ENCODE measurements around the gene SRMS. TPM values are rescaled to one million over a fixed set of nuclear protein-coding genes. Genes with fewer than 3 reads are reported as not detected.

Gene SRMS
- total and polyA plus RNA-seq, 5 donors from 2014 or later: not detected

GRCh38 chr20:63540417-63541186 lies 6.9 kb downstream of the SRMS start:
- Mint-ChIP-seq H3K4me3 (no peak overlapping the region), H3K36me3 (no peaks in the 10 kb centered on the region), H3K27ac (no peak overlapping the region), H3K4me1 (peaks cover 2 to 17% (median 7%) of the 10 kb centered on the region in 4 donors), H3K9me3 (no peaks in the 10 kb centered on the region), H3K27me3 (no peaks in the 10 kb centered on the region)
- no peak overlapping the region for H3K27ac ChIP-seq (ENCODE audit: insufficient read depth, low read length, poor library complexity, severe bottlenecking)
- peaks cover 23% of the 10 kb centered on the region for H3K4me1 ChIP-seq (ENCODE audit: control insufficient read depth, insufficient read depth, low read length, poor library complexity, severe bottlenecking)
- H3K27me3 ChIP-seq (ENCODE audit: control insufficient read depth, insufficient read depth, low read length): no peaks in the 10 kb centered on the region
- no peak for ATAC-seq (ENCODE audit: low read depth in 2 of 2)
- DNase-seq: no peak
- H3K36me3 ChIP-seq (ENCODE audit: control insufficient read depth, insufficient read depth, low read length): no peaks in the 10 kb centered on the region
- no peaks in the 10 kb centered on the region for H3K9me3 ChIP-seq (ENCODE audit: control insufficient read depth in 2 of 2, low read length in 2 of 2)
- H3K4me3 ChIP-seq (ENCODE audit: low read depth, low read length): no peak overlapping the region

- Histone ChIP-seq H3K4me3 (ENCODE audit: low read depth, low read length) (no peak overlapping the region), H3K4me1 (ENCODE audit: control insufficient read depth, insufficient read depth, low read length, poor library complexity, severe bottlenecking) (peaks cover 23% of the 10 kb centered on the region), H3K27me3 (ENCODE audit: control insufficient read depth, insufficient read depth, low read length) (no peaks in the 10 kb centered on the region), H3K36me3 (ENCODE audit: control insufficient read depth, insufficient read depth, low read length) (no peaks in the 10 kb centered on the region), H3K9me3 (ENCODE audit: control insufficient read depth in 2 of 2, low read length in 2 of 2) (no peaks in the 10 kb centered on the region), H3K27ac (ENCODE audit: insufficient read depth, low read length, poor library complexity, severe bottlenecking) (no peak overlapping the region)
- Mint-ChIP-seq H3K36me3 (no peaks in the 10 kb centered on the region), H3K4me3 (peak overlapping the region in 1 of 4 donors; percentile 69), H3K4me1 (peaks cover 2 to 17% (median 5%) of the 10 kb centered on the region in 4 donors), H3K27ac (no peak overlapping the region), H3K27me3 (no peaks in the 10 kb centered on the region), H3K9me3 (no peaks in the 10 kb centered on the region)
- ATAC-seq (ENCODE audit: low read depth in 2 of 2) (no peak), DNase-seq (no peak)
These were observed 7.8 kb downstream of the SRMS start for GRCh38 chr20:63539441-63540370.

DNA sequence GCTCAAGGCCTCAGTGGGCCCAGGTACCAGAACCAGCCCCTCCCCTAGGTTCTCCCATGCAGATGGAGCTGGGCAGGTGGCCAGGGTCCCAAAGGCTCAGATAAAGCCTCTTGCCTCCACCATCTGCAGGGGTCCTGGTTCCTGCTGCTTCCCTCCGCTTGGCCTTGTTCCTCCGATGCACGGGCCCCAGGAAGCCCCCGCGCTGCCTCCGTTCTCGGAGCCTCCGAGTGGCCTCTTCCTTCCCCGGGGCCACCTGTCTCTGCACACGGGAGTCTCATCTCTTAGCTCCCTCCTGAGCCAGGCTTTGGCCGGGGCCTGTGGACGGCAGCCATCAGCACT lies 8.5 kb downstream of the SRMS start:
- ATAC-seq (ENCODE audit: low read depth in 2 of 2) (no peak), DNase-seq (no peak)
- Mint-ChIP-seq H3K4me3 (peak overlapping the region in 1 of 4 donors; percentile 69), H3K9me3 (no peaks in the 10 kb centered on the region), H3K27ac (no peak overlapping the region), H3K36me3 (no peaks in the 10 kb centered on the region), H3K4me1 (peaks cover 2 to 17% (median 5%) of the 10 kb centered on the region in 4 donors), H3K27me3 (no peaks in the 10 kb centered on the region)
- Histone ChIP-seq H3K9me3 (ENCODE audit: control insufficient read depth in 2 of 2, low read length in 2 of 2) (no peaks in the 10 kb centered on the region), H3K27ac (ENCODE audit: insufficient read depth, low read length, poor library complexity, severe bottlenecking) (peak overlapping the region; percentile 86), H3K36me3 (ENCODE audit: control insufficient read depth, insufficient read depth, low read length) (no peaks in the 10 kb centered on the region), H3K27me3 (ENCODE audit: control insufficient read depth, insufficient read depth, low read length) (no peaks in the 10 kb centered on the region), H3K4me3 (ENCODE audit: low read depth, low read length) (no peak overlapping the region), H3K4me1 (ENCODE audit: control insufficient read depth, insufficient read depth, low read length, poor library complexity, severe bottlenecking) (peaks cover 23% of the 10 kb centered on the region)

DNA sequence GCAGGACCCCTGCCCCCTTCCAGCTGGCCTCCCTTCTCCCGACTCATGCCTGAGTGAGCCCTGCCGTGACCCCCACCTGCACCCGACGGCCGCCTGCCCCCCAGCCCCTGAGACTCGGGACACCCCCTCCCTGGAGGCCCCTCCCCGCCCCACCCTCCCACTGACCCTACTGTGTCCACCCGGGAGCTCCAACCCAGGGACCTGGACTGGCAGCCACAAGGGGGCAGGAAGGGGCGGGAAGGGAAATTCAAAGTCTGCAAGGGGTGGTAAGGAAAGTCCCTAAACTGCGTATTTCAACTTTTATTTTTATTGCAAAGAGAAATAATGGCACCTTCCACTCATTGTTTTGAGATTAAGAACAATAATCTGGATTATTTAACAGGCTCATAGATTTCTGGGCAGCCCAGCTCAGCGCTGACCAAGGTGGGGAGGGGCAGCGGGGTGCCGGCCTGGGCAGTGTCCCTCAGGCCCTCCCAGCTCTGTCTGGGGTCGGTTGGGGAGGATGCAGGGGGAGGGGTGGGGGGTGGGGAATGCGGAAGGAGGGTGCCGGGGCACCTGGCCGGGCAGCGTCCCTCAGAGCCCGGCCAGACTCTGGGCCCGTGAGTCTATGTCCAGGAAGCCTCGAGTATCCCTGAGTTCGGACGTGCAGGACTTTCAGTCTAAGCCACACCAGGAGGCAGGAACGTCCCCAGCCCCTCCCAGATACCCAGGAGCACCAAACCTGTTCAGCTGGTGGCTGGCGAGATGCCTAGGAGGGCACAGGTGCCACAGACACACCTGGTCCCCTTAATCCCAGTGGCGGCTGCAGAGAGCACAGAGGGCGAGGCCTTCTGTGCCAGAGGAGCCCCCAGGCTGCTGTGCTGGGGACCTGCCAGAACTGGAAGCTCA lies 9.1 kb downstream of the SRMS start:
- Histone ChIP-seq H3K36me3 (ENCODE audit: control insufficient read depth, insufficient read depth, low read length) (no peaks in the 10 kb centered on the region), H3K9me3 (ENCODE audit: control insufficient read depth in 2 of 2, low read length in 2 of 2) (no peaks in the 10 kb centered on the region), H3K4me1 (ENCODE audit: control insufficient read depth, insufficient read depth, low read length, poor library complexity, severe bottlenecking) (peaks cover 23% of the 10 kb centered on the region), H3K27ac (ENCODE audit: insufficient read depth, low read length, poor library complexity, severe bottlenecking) (peak overlapping the region; percentile 86), H3K4me3 (ENCODE audit: low read depth, low read length) (no peak overlapping the region), H3K27me3 (ENCODE audit: control insufficient read depth, insufficient read depth, low read length) (no peaks in the 10 kb centered on the region)
- Mint-ChIP-seq H3K4me3 (peak overlapping the region; percentile 72 to 84 (median 80)), H3K4me1 (peaks cover 0 to 17% (median under 1%) of the 10 kb centered on the region in 4 donors), H3K36me3 (no peaks in the 10 kb centered on the region), H3K9me3 (no peaks in the 10 kb centered on the region), H3K27ac (peak overlapping the region in 1 of 3 donors; percentile 55), H3K27me3 (no peaks in the 10 kb centered on the region)
- DNase-seq (peak in 2 of 3 donors; percentile 28 to 41), ATAC-seq (ENCODE audit: low read depth in 2 of 2) (no peak)

- H3K4me1 ChIP-seq (ENCODE audit: control insufficient read depth, insufficient read depth, low read length, poor library complexity, severe bottlenecking): peaks cover 23% of the 10 kb centered on the region
- no peaks in the 10 kb centered on the region for H3K27me3 ChIP-seq (ENCODE audit: control insufficient read depth, insufficient read depth, low read length)
- no peaks in the 10 kb centered on the region for H3K9me3 ChIP-seq (ENCODE audit: control insufficient read depth in 2 of 2, low read length in 2 of 2)
- H3K27me3 Mint-ChIP-seq: no peaks in the 10 kb centered on the region
- H3K27ac ChIP-seq (ENCODE audit: insufficient read depth, low read length, poor library complexity, severe bottlenecking): peak overlapping the region; percentile 86
- H3K4me3 Mint-ChIP-seq: peak overlapping the region; percentile 72 to 84 (median 80)
- ATAC-seq (ENCODE audit: low read depth in 2 of 2) (peak; percentile 87 to 88), DNase-seq (peak; percentile 87 to 95 (median 92))
- H3K9me3 Mint-ChIP-seq: no peaks in the 10 kb centered on the region
- no peaks in the 10 kb centered on the region for H3K36me3 Mint-ChIP-seq
- no peaks in the 10 kb centered on the region for H3K36me3 ChIP-seq (ENCODE audit: control insufficient read depth, insufficient read depth, low read length)
- H3K4me1 Mint-ChIP-seq: peaks cover 0 to 15% (median 0%) of the 10 kb centered on the region in 4 donors
- peak overlapping the region in 2 of 3 donors; percentile 55 to 91 for H3K27ac Mint-ChIP-seq
- no peak overlapping the region for H3K4me3 ChIP-seq (ENCODE audit: low read depth, low read length)
These were observed 9.9 kb downstream of the SRMS start for GRCh38 chr20:63537525-63538203.

- Mint-ChIP-seq H3K4me3 (peak within 1 kb of the TSS; percentile 72 to 84 (median 80)), H3K27me3 (no peaks in the 10 kb centered on the region), H3K36me3 (no peaks in the 10 kb centered on the region), H3K9me3 (no peaks in the 10 kb centered on the region), H3K4me1 (peaks cover 0 to 14% (median under 1%) of the 10 kb centered on the region in 4 donors), H3K27ac (peak within 1 kb of the TSS in 2 of 3 donors; percentile 55 to 91)
- DNase-seq (no peak), ATAC-seq (ENCODE audit: low read depth in 2 of 2) (no peak)
- H3K4me3 ChIP-seq (ENCODE audit: low read depth, low read length): no peak within 1 kb of the TSS
- H3K27me3 ChIP-seq (ENCODE audit: control insufficient read depth, insufficient read depth, low read length): no peaks in the 10 kb centered on the region
- H3K36me3 ChIP-seq (ENCODE audit: control insufficient read depth, insufficient read depth, low read length): no peaks in the 10 kb centered on the region
- H3K4me1 ChIP-seq (ENCODE audit: control insufficient read depth, insufficient read depth, low read length, poor library complexity, severe bottlenecking): peaks cover 23% of the 10 kb centered on the region
- peak within 1 kb of the TSS; percentile 86 for H3K27ac ChIP-seq (ENCODE audit: insufficient read depth, low read length, poor library complexity, severe bottlenecking)
- H3K9me3 ChIP-seq (ENCODE audit: control insufficient read depth in 2 of 2, low read length in 2 of 2): no peaks in the 10 kb centered on the region
These were observed 10.5 kb downstream of the SRMS start, which contains the start of gene PTK6 for GRCh38 chr20:63536997-63537524. PTK6 (minus strand) TSS chr20:63537376; CDS start chr20:63537314, 62 bp downstream.
